NCI-H128 (cell line): ENCODE results near the gene CSRP3.

Experiments used
- DNase-seq: peaks from one replicate; lab custom pipeline; 2025; ENCODE audit not compliant: unreplicated experiment; lab: John Stamatoyannopoulos, UW

Gene CSRP3

GRCh38 chr11:19201737-19202605, at the start of gene CSRP3:
CSRP3 (minus strand) TSS chr11:19201983; CDS start chr11:19192448, 9,535 bp downstream.
- DNase-seq: no peak

GRCh38 chr11:19251577-19251976, 49.8 kb upstream of the CSRP3 start:
- DNase-seq: no peak

GRCh38 chr11:19246816-19247215, 45.0 kb upstream of the CSRP3 start:
- no peak for DNase-seq

- DNase-seq: no peak
These were observed 43.6 kb upstream of the CSRP3 start for GRCh38 chr11:19245351-19245750.

- DNase-seq: no peak
These were observed 42.8 kb upstream of the CSRP3 start for GRCh38 chr11:19244621-19245020.

- no peak for DNase-seq
These were observed 42.3 kb upstream of the CSRP3 start for GRCh38 chr11:19244084-19244483.

- no peak for DNase-seq
These were observed 41.8 kb upstream of the CSRP3 start for GRCh38 chr11:19243613-19244012.

GRCh38 chr11:19243143-19243542, 41.4 kb upstream of the CSRP3 start:
- no peak for DNase-seq

GRCh38 chr11:19242179-19242932, 40.6 kb upstream of the CSRP3 start:
- DNase-seq: no peak

- DNase-seq: no peak
These were observed 39.7 kb upstream of the CSRP3 start for GRCh38 chr11:19241260-19242178.

GRCh38 chr11:19240420-19241259, 38.9 kb upstream of the CSRP3 start, which contains the start of gene E2F8:
E2F8 (minus strand) TSS chr11:19240945; CDS start chr11:19240121, 824 bp downstream.
- peak; percentile 84 for DNase-seq

GRCh38 chr11:19239039-19239438, 37.3 kb upstream of the CSRP3 start:
- no peak for DNase-seq

- no peak for DNase-seq
These were observed 36.0 kb upstream of the CSRP3 start for GRCh38 chr11:19237813-19238212.

GRCh38 chr11:19237381-19237780, 35.6 kb upstream of the CSRP3 start:
- no peak for DNase-seq

- no peak for DNase-seq
These were observed 32.5 kb upstream of the CSRP3 start for GRCh38 chr11:19234231-19234817.

- DNase-seq: no peak
These were observed 31.2 kb upstream of the CSRP3 start for GRCh38 chr11:19232910-19233503.

GRCh38 chr11:19229671-19230070, 27.9 kb upstream of the CSRP3 start:
- no peak for DNase-seq

GRCh38 chr11:19228968-19229367, 27.2 kb upstream of the CSRP3 start:
- DNase-seq: no peak
